Measurements from ENCODE around the gene NCOA1. TPM values are rescaled to one million over a fixed set of nuclear protein-coding genes. Genes with fewer than 3 reads are reported as not detected.

NCOA1 gene
- total RNA-seq, 2 experiments from 2014 or later, result 35.5 to 40.6 TPM

GRCh38 chr2:24621779-24622538, 130.9 kb downstream of the NCOA1 start:
- Histone ChIP-seq H3K9me3 (ENCODE audit: control insufficient read depth in 1 of 2, insufficient read depth in 1 of 2, low read length in 2 of 2) (no peaks in the 10 kb centered on the region), H3K27me3 (ENCODE audit: control insufficient read depth in 1 of 2, insufficient read depth in 2 of 2, low read length in 2 of 2) (no peaks in the 10 kb centered on the region), H3K36me3 (ENCODE audit: insufficient read depth, low read length) (no peaks in the 10 kb centered on the region), H3K27ac (ENCODE audit: low read depth in 1 of 2, low read length in 2 of 2) (no peak overlapping the region), H3K4me3 (ENCODE audit: low read length) (no peak overlapping the region), H3K4me1 (ENCODE audit: insufficient read depth, low read length) (no peaks in the 10 kb centered on the region)
- DNase-seq, result no peak
- POLR2A ChIA-PET, result no interaction called here
- ATAC-seq (ENCODE audit: poor library complexity), result no peak
- H3K4me1 Mint-ChIP-seq (ENCODE audit: low read depth), result peaks cover 56% of the 10 kb centered on the region
- intact Hi-C loops (cut with DNase I, micrococcal nuclease), result no loop called here
- H3K27me3 Mint-ChIP-seq, result no peaks in the 10 kb centered on the region
- no peak overlapping the region for H3K4me3 Mint-ChIP-seq
- no peaks in the 10 kb centered on the region for H3K9me3 Mint-ChIP-seq
- CTCF ChIA-PET, result no interaction called here
- H3K36me3 Mint-ChIP-seq (ENCODE audit: low read depth), result no peaks in the 10 kb centered on the region
- TF ChIP-seq, protein P1, sequence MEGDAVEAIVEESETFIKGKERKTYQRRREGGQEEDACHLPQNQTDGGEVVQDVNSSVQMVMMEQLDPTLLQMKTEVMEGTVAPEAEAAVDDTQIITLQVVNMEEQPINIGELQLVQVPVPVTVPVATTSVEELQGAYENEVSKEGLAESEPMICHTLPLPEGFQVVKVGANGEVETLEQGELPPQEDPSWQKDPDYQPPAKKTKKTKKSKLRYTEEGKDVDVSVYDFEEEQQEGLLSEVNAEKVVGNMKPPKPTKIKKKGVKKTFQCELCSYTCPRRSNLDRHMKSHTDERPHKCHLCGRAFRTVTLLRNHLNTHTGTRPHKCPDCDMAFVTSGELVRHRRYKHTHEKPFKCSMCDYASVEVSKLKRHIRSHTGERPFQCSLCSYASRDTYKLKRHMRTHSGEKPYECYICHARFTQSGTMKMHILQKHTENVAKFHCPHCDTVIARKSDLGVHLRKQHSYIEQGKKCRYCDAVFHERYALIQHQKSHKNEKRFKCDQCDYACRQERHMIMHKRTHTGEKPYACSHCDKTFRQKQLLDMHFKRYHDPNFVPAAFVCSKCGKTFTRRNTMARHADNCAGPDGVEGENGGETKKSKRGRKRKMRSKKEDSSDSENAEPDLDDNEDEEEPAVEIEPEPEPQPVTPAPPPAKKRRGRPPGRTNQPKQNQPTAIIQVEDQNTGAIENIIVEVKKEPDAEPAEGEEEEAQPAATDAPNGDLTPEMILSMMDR (IDR thresholded peaks at IDR 0.05), result no peak
- no peak overlapping the region for H3K27ac Mint-ChIP-seq

DNA sequence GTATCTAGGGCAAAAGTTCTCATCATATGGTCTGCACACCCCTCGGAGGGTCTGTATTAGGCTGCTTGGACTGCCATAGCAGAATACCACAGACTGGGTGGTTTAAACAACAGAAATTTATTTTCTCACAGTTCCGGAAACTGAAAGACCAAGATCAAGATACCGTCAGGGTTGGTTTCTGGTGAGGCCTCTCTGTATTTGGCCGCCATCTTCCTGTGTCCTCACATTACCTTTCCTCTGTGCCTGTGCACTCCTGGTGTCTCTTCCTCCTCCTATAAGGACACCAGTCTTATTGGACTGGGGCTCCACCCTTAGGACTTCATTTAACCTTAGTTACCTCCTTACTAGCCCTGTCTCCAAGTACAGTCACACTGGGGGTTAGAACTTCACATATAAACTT, 132.5 kb downstream of the NCOA1 start:
- intact Hi-C loops (cut with DNase I, micrococcal nuclease), result no loop called here
- Mint-ChIP-seq H3K27ac (no peak overlapping the region), H3K4me1 (ENCODE audit: low read depth) (peaks cover 58% of the 10 kb centered on the region), H3K4me3 (no peak overlapping the region), H3K36me3 (ENCODE audit: low read depth) (no peaks in the 10 kb centered on the region), H3K27me3 (no peaks in the 10 kb centered on the region), H3K9me3 (no peaks in the 10 kb centered on the region)
- ChIA-PET POLR2A (no interaction called here), CTCF (interaction anchor here (0.5 kb wide), 1 partner anchor 188 kb away, joined by 3 read pairs; no protein-coding TSS in a partner anchor)
- no peaks in the 10 kb centered on the region for H3K9me3 ChIP-seq (ENCODE audit: control insufficient read depth in 1 of 2, insufficient read depth in 1 of 2, low read length in 2 of 2)
- ATAC-seq (ENCODE audit: poor library complexity) (no peak), DNase-seq (no peak)
- no peak overlapping the region for H3K4me3 ChIP-seq (ENCODE audit: low read length)
- no peaks in the 10 kb centered on the region for H3K27me3 ChIP-seq (ENCODE audit: control insufficient read depth in 1 of 2, insufficient read depth in 2 of 2, low read length in 2 of 2)
- TF ChIP-seq, protein P1 (IDR thresholded peaks at IDR 0.05), result no peak
- H3K27ac ChIP-seq (ENCODE audit: low read depth in 1 of 2, low read length in 2 of 2), result no peak overlapping the region
- no peaks in the 10 kb centered on the region for H3K4me1 ChIP-seq (ENCODE audit: insufficient read depth, low read length)
- no peaks in the 10 kb centered on the region for H3K36me3 ChIP-seq (ENCODE audit: insufficient read depth, low read length)

DNA sequence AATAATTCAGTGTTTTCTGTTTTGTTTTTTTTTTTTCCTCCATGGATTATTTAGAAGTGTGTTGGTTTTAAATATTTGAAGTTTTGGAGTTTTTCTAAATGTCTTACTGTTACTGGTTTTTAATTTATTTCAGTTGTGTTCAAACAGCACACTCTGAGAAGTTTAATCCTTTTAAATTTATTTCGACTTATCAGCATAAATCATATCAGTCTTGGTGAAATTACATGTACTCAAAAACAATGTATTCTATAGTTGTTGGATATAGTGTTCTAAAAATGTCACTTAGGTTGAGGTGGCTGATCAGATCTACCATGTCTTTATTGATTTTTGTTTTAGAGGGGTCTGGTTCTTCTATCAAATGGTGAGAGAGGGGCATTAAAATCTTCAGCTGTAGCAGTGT, 134.7 kb downstream of the NCOA1 start:
- Histone ChIP-seq H3K9me3 (ENCODE audit: control insufficient read depth in 1 of 2, insufficient read depth in 1 of 2, low read length in 2 of 2) (no peaks in the 10 kb centered on the region), H3K27ac (ENCODE audit: low read depth in 1 of 2, low read length in 2 of 2) (no peak overlapping the region), H3K4me3 (ENCODE audit: low read length) (no peak overlapping the region), H3K27me3 (ENCODE audit: control insufficient read depth in 1 of 2, insufficient read depth in 2 of 2, low read length in 2 of 2) (no peaks in the 10 kb centered on the region), H3K4me1 (ENCODE audit: insufficient read depth, low read length) (no peaks in the 10 kb centered on the region), H3K36me3 (ENCODE audit: insufficient read depth, low read length) (no peaks in the 10 kb centered on the region)
- Mint-ChIP-seq H3K4me1 (ENCODE audit: low read depth) (peaks cover 64% of the 10 kb centered on the region), H3K36me3 (ENCODE audit: low read depth) (no peaks in the 10 kb centered on the region), H3K27me3 (no peaks in the 10 kb centered on the region), H3K4me3 (no peak overlapping the region), H3K27ac (no peak overlapping the region), H3K9me3 (no peaks in the 10 kb centered on the region)
- ChIA-PET POLR2A (no interaction called here), CTCF (interaction anchor here (0.7 kb wide), 1 partner anchor 50 kb away, joined by 3 read pairs; no protein-coding TSS in a partner anchor)
- intact Hi-C loops (cut with DNase I, micrococcal nuclease), result loop anchor here in 1 of 2 experiments (1.0 kb wide), 1 partner anchor 35 kb away; no protein-coding TSS in a partner anchor
- ATAC-seq (ENCODE audit: poor library complexity) (no peak), DNase-seq (no peak)
- TF ChIP-seq, protein P1 (IDR thresholded peaks at IDR 0.05), result no peak

Data from CD4-positive, alpha-beta T cell (primary cell).